ENCODE results near the gene ZNF106.

DNA sequence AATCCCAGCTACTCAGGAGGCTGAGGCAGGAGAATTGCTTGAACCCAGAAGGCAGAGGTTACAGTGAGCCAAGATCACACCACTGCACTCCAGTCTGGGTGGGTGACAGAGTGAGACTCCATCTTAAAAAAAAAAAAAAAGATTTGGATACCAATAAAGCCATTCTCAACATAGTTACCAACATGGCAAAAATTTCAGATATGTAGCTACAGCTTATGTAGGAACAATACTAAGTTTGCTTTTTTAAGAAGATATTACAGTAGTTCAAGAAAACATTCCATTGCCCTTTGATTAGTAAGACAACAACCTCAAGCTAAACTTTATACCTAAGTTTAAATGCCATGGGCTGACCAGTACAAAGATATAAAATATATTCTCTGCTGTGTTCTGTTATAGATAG, 34.4 kb downstream of the ZNF106 start:
- TF ChIP-seq POLR2AphosphoS5 (IDR thresholded peaks at IDR 0.05; ENCODE audit: low read depth, low read length) (no peak), TCF7L2 (IDR thresholded peaks at IDR 0.05; ENCODE audit: low read depth, low read length) (no peak), SIN3A (IDR thresholded peaks at IDR 0.05; ENCODE audit: borderline replicate concordance, insufficient read depth, low read depth, low read length) (no peak)
- TF ChIP-seq, protein P1, sequence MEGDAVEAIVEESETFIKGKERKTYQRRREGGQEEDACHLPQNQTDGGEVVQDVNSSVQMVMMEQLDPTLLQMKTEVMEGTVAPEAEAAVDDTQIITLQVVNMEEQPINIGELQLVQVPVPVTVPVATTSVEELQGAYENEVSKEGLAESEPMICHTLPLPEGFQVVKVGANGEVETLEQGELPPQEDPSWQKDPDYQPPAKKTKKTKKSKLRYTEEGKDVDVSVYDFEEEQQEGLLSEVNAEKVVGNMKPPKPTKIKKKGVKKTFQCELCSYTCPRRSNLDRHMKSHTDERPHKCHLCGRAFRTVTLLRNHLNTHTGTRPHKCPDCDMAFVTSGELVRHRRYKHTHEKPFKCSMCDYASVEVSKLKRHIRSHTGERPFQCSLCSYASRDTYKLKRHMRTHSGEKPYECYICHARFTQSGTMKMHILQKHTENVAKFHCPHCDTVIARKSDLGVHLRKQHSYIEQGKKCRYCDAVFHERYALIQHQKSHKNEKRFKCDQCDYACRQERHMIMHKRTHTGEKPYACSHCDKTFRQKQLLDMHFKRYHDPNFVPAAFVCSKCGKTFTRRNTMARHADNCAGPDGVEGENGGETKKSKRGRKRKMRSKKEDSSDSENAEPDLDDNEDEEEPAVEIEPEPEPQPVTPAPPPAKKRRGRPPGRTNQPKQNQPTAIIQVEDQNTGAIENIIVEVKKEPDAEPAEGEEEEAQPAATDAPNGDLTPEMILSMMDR (IDR thresholded peaks at IDR 0.05): no peak
- TF ChIP-seq, protein P2, sequence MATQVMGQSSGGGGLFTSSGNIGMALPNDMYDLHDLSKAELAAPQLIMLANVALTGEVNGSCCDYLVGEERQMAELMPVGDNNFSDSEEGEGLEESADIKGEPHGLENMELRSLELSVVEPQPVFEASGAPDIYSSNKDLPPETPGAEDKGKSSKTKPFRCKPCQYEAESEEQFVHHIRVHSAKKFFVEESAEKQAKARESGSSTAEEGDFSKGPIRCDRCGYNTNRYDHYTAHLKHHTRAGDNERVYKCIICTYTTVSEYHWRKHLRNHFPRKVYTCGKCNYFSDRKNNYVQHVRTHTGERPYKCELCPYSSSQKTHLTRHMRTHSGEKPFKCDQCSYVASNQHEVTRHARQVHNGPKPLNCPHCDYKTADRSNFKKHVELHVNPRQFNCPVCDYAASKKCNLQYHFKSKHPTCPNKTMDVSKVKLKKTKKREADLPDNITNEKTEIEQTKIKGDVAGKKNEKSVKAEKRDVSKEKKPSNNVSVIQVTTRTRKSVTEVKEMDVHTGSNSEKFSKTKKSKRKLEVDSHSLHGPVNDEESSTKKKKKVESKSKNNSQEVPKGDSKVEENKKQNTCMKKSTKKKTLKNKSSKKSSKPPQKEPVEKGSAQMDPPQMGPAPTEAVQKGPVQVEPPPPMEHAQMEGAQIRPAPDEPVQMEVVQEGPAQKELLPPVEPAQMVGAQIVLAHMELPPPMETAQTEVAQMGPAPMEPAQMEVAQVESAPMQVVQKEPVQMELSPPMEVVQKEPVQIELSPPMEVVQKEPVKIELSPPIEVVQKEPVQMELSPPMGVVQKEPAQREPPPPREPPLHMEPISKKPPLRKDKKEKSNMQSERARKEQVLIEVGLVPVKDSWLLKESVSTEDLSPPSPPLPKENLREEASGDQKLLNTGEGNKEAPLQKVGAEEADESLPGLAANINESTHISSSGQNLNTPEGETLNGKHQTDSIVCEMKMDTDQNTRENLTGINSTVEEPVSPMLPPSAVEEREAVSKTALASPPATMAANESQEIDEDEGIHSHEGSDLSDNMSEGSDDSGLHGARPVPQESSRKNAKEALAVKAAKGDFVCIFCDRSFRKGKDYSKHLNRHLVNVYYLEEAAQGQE (IDR thresholded peaks at IDR 0.05; ENCODE audit: insufficient read depth in 1 of 2, low read depth in 2 of 2, low read length in 1 of 2): no peak
